ENCODE measurements around the gene DNAI1. TPM values are rescaled to one million over a fixed set of nuclear protein-coding genes. Genes with fewer than 3 reads are reported as not detected.
A peak's percentile ranks its signal among the peaks of the same experiment; 100 is the strongest.

DNAI1 gene
- polyA plus RNA-seq, 1 of the 3 experiments (the other 2 are of a cell fraction), result 0.46 TPM

GRCh38 chr9:34570376-34570775 is 111.8 kb downstream of the DNAI1 start:
- H3K79me2 ChIP-seq (ENCODE audit: insufficient read depth), result no peaks in the 10 kb centered on the region
- H4K20me1 ChIP-seq (ENCODE audit: insufficient read depth), result no peaks in the 10 kb centered on the region
- no peak overlapping the region for H3K4me3 ChIP-seq (ENCODE audit: low read depth in 2 of 2, low read length in 1 of 2)
- H3K4me2 ChIP-seq, result no peak overlapping the region
- POLR2A ChIA-PET, result interaction anchor here (0.6 to 2.0 kb wide), 8 partner anchors 10 to 501 kb away, joined by 3 to 6 read pairs (median 3); partner anchors contain the start of gene CNTFR
- H3K9ac ChIP-seq, result no peak overlapping the region
- H3K4me1 ChIP-seq (ENCODE audit: control insufficient read depth in 1 of 2, insufficient read depth in 2 of 2, low read depth in 1 of 2, low read length in 1 of 2), result peaks cover 0 to 98% of the 10 kb centered on the region in 2 experiments; a peak in 2 of 4 replicates
- H3K9me2 ChIP-seq, result no peaks in the 10 kb centered on the region
- TF ChIP-seq MXI1 (IDR thresholded peaks at IDR 0.05; ENCODE audit: low read depth, low read length), result peak; percentile 73; the same call in 1 of the 2 replicates
- no peak for TF ChIP-seq SIN3A (IDR thresholded peaks at IDR 0.05; ENCODE audit: borderline replicate concordance, low read depth, low read length)
- peak; percentile 24 for TF ChIP-seq CHD2 (IDR thresholded peaks at IDR 0.05; ENCODE audit: low read length, partially characterized antibody)
- TF ChIP-seq, protein P1, sequence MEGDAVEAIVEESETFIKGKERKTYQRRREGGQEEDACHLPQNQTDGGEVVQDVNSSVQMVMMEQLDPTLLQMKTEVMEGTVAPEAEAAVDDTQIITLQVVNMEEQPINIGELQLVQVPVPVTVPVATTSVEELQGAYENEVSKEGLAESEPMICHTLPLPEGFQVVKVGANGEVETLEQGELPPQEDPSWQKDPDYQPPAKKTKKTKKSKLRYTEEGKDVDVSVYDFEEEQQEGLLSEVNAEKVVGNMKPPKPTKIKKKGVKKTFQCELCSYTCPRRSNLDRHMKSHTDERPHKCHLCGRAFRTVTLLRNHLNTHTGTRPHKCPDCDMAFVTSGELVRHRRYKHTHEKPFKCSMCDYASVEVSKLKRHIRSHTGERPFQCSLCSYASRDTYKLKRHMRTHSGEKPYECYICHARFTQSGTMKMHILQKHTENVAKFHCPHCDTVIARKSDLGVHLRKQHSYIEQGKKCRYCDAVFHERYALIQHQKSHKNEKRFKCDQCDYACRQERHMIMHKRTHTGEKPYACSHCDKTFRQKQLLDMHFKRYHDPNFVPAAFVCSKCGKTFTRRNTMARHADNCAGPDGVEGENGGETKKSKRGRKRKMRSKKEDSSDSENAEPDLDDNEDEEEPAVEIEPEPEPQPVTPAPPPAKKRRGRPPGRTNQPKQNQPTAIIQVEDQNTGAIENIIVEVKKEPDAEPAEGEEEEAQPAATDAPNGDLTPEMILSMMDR (IDR thresholded peaks at IDR 0.05), result no peak
- TF ChIP-seq RAD21 (IDR thresholded peaks at IDR 0.05; ENCODE audit: low read length), result no peak
- TF ChIP-seq RCOR1 (IDR thresholded peaks at IDR 0.05; ENCODE audit: low read length), result peak; percentile 65; the same call in 1 of the 2 replicates
- H3K27me3 ChIP-seq (ENCODE audit: insufficient read depth), result no peaks in the 10 kb centered on the region; the same call in 1 of the 2 replicates
- CTCF ChIA-PET, result interaction anchor here (0.7 to 5.9 kb wide), 13 partner anchors 8 to 167 kb away, joined by 3 to 59 read pairs (median 5); partner anchors contain the start of gene CNTFR
- no peaks in the 10 kb centered on the region for H3K36me3 ChIP-seq (replicated peaks in 1 of 2; ENCODE audit: control insufficient read depth in 1 of 2, insufficient read depth in 2 of 2, low read length in 1 of 2)
- WGBS (ENCODE audit: low lambda C conversion rate), result 52% methylated on average over 11 of the region's 11 CpGs
- DNase-seq, result peak; percentile 78
- no peak overlapping the region for H2AFZ ChIP-seq (ENCODE audit: low read depth)
- H3F3A ChIP-seq (replicated peaks; ENCODE audit: insufficient read depth), result no peaks in the 10 kb centered on the region
- H3K9me3 ChIP-seq, result no peaks in the 10 kb centered on the region
- H3K27ac ChIP-seq (ENCODE audit: low read depth in 2 of 2, low read length in 1 of 2), result peak overlapping the region in 1 of 2 experiments; percentile 94; a peak in 2 of 4 replicates

Small RNA genes lying within 50 kb of the gene (small RNA-seq; reads per million reads assigned to genes)
- 0 reads per million in 7 experiments for gene RN7SKP24

Other genes starting within 250 kb of the DNAI1 start
- 1.2 and 1.4 TPM in 2 replicates for gene KIF24, start 129.5 kb upstream of the DNAI1 start, polyA plus RNA-seq (2012; rRNA removed)
- 47.8 and 65.2 TPM in 2 replicates for gene NUDT2, start 129.2 kb upstream of the DNAI1 start, polyA plus RNA-seq (2012; rRNA removed)
- gene MYORG, start 81.9 kb upstream of the DNAI1 start, polyA plus RNA-seq (2012; rRNA removed), result 0.97 and 1.1 TPM in 2 replicates
- 15.7 and 18.5 TPM in 2 replicates for gene FAM219A, start 235 bp upstream of the DNAI1 start, polyA plus RNA-seq (2012; rRNA removed)
- 1.2 and 1.5 TPM in 2 replicates for gene ENHO, start 64.2 kb downstream of the DNAI1 start, polyA plus RNA-seq (2012; rRNA removed)
- 1.8 and 3.7 TPM in 2 replicates for gene CNTFR, start 130.9 kb downstream of the DNAI1 start, polyA plus RNA-seq (2012; rRNA removed)
- gene RPP25L, start 153.3 kb downstream of the DNAI1 start, polyA plus RNA-seq (2012; rRNA removed), result 46.3 and 47.6 TPM in 2 replicates
- 210 and 300 TPM in 2 replicates for gene DCTN3, start 161.7 kb downstream of the DNAI1 start, polyA plus RNA-seq (2012; rRNA removed)
- gene ARID3C, start 170.3 kb downstream of the DNAI1 start, polyA plus RNA-seq (2012; rRNA removed), result 0.08 and 0.11 TPM in 2 replicates
- 73.7 and 79.0 TPM in 2 replicates for gene SIGMAR1, start 179.0 kb downstream of the DNAI1 start, polyA plus RNA-seq (2012; rRNA removed)
- gene GALT, start 187.9 kb downstream of the DNAI1 start, polyA plus RNA-seq (2012; rRNA removed), result 45.9 and 49.1 TPM in 2 replicates
- 16.5 and 20.8 TPM in 2 replicates for gene IL11RA, start 193.4 kb downstream of the DNAI1 start, polyA plus RNA-seq (2012; rRNA removed)
- gene CCL27, start 203.9 kb downstream of the DNAI1 start, polyA plus RNA-seq (2012; rRNA removed), result 0.10 TPM in 1 of 2 replicates, not detected in the other
- not detected in 2 replicates for gene CCL19, start 232.5 kb downstream of the DNAI1 start, polyA plus RNA-seq (2012; rRNA removed)